HT1080 (cell line): ENCODE measurements around the gene SLX4IP. TPM values are rescaled to one million over a fixed set of nuclear protein-coding genes. Genes with fewer than 3 reads are reported as not detected.

Source experiments
- DNase-seq: peaks from one replicate; pipeline ENCODE4 v3.0.0-alpha.2; 2015; ENCODE audit warnings: low read depth
- total RNA-seq: library from RNA; depleted of rRNA; stranded (reverse); fragments of >200 nt; shearing (Covaris generic); gene quantifications from 2 replicates; pipeline ENCODE4 v1.2.3, GENCODE V29; 2014

The SLX4IP gene
- total RNA-seq, 1 experiment from 2014 or later, result 3.9 TPM

- DNase-seq, result peak; percentile 30
These were observed 28.5 kb downstream of the SLX4IP start for GRCh38 chr20:10463622-10464021.

GRCh38 chr20:10465135-10465534 is 30.0 kb downstream of the SLX4IP start:
- DNase-seq, result no peak

GRCh38 chr20:10466325-10466724 is 31.2 kb downstream of the SLX4IP start:
- DNase-seq, result no peak

GRCh38 chr20:10466855-10467254 is 31.8 kb downstream of the SLX4IP start:
- DNase-seq, result no peak

GRCh38 chr20:10467681-10468339 is 32.7 kb downstream of the SLX4IP start:
- DNase-seq, result no peak

GRCh38 chr20:10468340-10468845 is 33.3 kb downstream of the SLX4IP start:
- peak; percentile 52 for DNase-seq

GRCh38 chr20:10469056-10469455 is 34.0 kb downstream of the SLX4IP start:
- DNase-seq, result no peak

GRCh38 chr20:10469599-10469998 is 34.5 kb downstream of the SLX4IP start:
- DNase-seq, result peak; percentile 59

- DNase-seq, result no peak
These were observed 35.2 kb downstream of the SLX4IP start for GRCh38 chr20:10470276-10470675.

GRCh38 chr20:10472871-10473270 is 37.8 kb downstream of the SLX4IP start:
- DNase-seq, result no peak

GRCh38 chr20:10474606-10475184 is 39.6 kb downstream of the SLX4IP start:
- DNase-seq, result no peak

GRCh38 chr20:10475225-10475624 is 40.1 kb downstream of the SLX4IP start:
- no peak for DNase-seq

GRCh38 chr20:10476319-10476724 is 41.2 kb downstream of the SLX4IP start:
- no peak for DNase-seq

GRCh38 chr20:10478205-10478604 is 43.1 kb downstream of the SLX4IP start:
- DNase-seq, result no peak

- DNase-seq, result no peak
These were observed 43.8 kb downstream of the SLX4IP start for GRCh38 chr20:10478930-10479329.

- DNase-seq, result no peak
These were observed 46.6 kb downstream of the SLX4IP start for GRCh38 chr20:10481676-10482075.

GRCh38 chr20:10483691-10484090 is 48.6 kb downstream of the SLX4IP start:
- DNase-seq, result no peak

GRCh38 chr20:10487142-10488136 is 52.3 kb downstream of the SLX4IP start:
- peak; percentile 30 for DNase-seq

- DNase-seq, result no peak
These were observed 53.4 kb downstream of the SLX4IP start for GRCh38 chr20:10488534-10488933.

GRCh38 chr20:10489853-10490252 is 54.7 kb downstream of the SLX4IP start:
- no peak for DNase-seq

GRCh38 chr20:10490257-10490656 is 55.2 kb downstream of the SLX4IP start:
- DNase-seq, result no peak

GRCh38 chr20:10490706-10491105 is 55.6 kb downstream of the SLX4IP start:
- no peak for DNase-seq
